GM18505 (cell line): ENCODE results near the gene SLC22A17.

Experiments used
- ATAC-seq: cut with Tn5 transposase; IDR thresholded peaks from one replicate; pipeline ENCODE4 v1.9.1; 2021; ENCODE audit not compliant: unreplicated experiment
- POLR2A ChIP-seq: IDR thresholded peaks from 4 replicates; pipeline ENCODE4 v1.6.1; 2011; ENCODE audit warnings: borderline replicate concordance; ENCODE audit not compliant: insufficient read depth, insufficient read length; ENCODE audit errors: extremely low read depth

SLC22A17 gene

GRCh38 chr14:23377573-23378563 is 25.2 kb upstream of the SLC22A17 start:
- no peak for TF ChIP-seq POLR2A
- ATAC-seq, result no peak

- no peak for TF ChIP-seq POLR2A
- ATAC-seq, result no peak
These were observed 24.5 kb upstream of the SLC22A17 start for GRCh38 chr14:23377198-23377550.

GRCh38 chr14:23376482-23377197 is 24.0 kb upstream of the SLC22A17 start, which contains the start of gene CMTM5:
Gene CMTM5 (plus strand): TSS chr14:23377046. CDS start chr14:23377252, 206 bp downstream.
- ATAC-seq, result no peak
- TF ChIP-seq POLR2A, result no peak

GRCh38 chr14:23375527-23376251 is 23.0 kb upstream of the SLC22A17 start:
- ATAC-seq, result no peak
- TF ChIP-seq POLR2A, result no peak

DNA sequence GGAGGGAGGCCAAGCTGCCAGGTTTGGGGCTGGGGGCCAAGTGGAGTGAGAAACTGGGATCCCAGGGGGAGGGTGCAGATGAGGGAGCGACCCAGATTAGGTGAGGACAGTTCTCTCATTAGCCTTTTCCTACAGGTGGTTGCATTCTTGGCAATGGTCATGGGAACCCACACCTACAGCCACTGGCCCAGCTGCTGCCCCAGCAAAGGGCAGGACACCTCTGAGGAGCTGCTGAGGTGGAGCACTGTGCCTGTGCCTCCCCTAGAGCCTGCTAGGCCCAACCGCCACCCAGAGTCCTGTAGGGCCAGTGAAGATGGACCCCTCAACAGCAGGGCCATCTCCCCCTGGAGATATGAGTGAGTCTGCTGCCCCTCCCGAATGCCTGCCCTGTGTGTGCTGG is 20.4 kb upstream of the SLC22A17 start:
- no peak for ATAC-seq
- no peak for TF ChIP-seq POLR2A

GRCh38 chr14:23372509-23372908 is 19.8 kb upstream of the SLC22A17 start, which contains the start of gene IL25:
Gene IL25 (plus strand): TSS chr14:23372809.
- no peak for TF ChIP-seq POLR2A

DNA sequence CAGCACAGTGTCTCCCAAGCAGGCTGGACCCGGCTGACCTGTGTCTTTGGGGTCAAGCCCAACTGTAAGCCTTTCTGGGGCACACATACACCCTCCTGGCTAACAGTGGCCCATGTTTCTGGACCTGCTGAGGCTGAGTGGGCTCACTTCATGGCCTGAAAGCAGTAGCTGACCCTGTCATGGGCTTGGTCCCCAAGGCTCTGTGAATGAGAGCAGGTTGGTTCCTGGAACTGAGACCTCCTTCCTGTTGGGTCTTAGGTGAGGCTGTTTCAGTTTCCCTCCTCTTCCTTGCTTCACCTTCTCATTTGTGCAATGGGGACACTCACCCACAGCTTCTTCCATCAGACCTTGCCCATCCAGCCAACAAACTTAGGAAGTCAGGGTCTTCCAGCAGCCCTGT is 19.2 kb upstream of the SLC22A17 start:
- TF ChIP-seq POLR2A, result no peak
- no peak for ATAC-seq

More at GRCh38 chr14:23372509-23372908, 19.8 kb upstream of the SLC22A17 start, which contains the start of gene IL25:
- ATAC-seq, result no peak

GRCh38 chr14:23370221-23370620 is 17.5 kb upstream of the SLC22A17 start:
- ATAC-seq, result no peak
- no peak for TF ChIP-seq POLR2A

- ATAC-seq, result no peak
- TF ChIP-seq POLR2A, result no peak
These were observed 13.8 kb upstream of the SLC22A17 start for GRCh38 chr14:23366426-23366921.

- no peak for TF ChIP-seq POLR2A
- no peak for ATAC-seq
These were observed 13.2 kb upstream of the SLC22A17 start for GRCh38 chr14:23365732-23366425.

DNA sequence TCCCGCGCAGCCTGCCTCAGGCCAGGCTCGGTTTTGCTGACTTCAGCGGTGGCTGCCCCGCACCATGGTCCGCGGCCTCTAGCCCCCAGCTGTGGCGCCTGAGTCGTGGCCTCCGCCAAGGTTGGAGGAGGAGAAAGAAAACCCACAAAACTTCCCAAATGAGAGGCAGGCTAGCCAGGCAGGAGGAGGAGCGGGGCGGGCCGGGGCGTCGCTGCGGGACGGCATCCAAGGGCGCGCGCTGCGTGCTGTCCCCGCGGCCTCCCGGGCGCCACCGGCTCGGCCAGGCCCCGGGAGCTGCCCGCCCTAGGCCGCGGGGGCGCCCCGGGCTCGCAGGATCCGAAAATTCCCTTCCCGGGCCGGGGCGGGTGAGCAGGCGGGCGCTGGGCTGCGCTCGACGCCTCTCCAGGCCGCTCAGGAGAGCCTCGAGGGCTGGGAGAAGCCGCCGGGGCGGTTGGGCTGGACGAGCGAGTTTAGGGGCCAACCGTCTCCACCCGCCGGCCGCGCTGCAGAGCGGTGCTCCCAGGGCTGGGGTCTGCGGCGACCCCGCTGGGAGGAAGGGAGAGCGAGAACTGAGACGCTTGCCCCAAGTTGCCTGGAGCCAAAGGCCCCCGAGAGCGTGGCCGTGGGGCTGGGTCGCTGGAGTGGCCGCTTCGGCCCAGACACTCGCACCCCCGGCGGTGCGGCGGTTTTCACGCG is 12.5 kb upstream of the SLC22A17 start, which contains the start of gene EFS:
Gene EFS (minus strand): TSS at position 137 of the 696 bp plus-strand sequence. CDS start 147 bp downstream, outside the sequence.
- no peak for TF ChIP-seq POLR2A
- ATAC-seq, result no peak
